Activated naive CD8-positive, alpha-beta T cell treated with anti-CD3 and anti-CD28 coated beads, Interleukin-2, amount 10 ng/mL, durations not matched to agents 7 days and 5 days (primary cell): Measurements from ENCODE around the gene CRELD2. TPM values are rescaled to one million over a fixed set of nuclear protein-coding genes. Genes with fewer than 3 reads are reported as not detected.

ENCODE experiments used
- ATAC-seq: fragments of 150-1000 bp; cut with Tn5 transposase; one replicate; pipeline ENCODE4 v1.10.0; 2021; ENCODE audit warnings: low read depth, moderate library complexity
- POLR2A ChIA-PET: fragments of 350-600 bp; sonication (Branson Sonifier 250); formaldehyde crosslinking; loops from one replicate; lab custom pipeline; 2021; ENCODE audit warnings: antibody characterized with exemption; lab: Charles Lee
- DNase-seq: peaks from one replicate; pipeline ENCODE4 v3.0.0; 2021
- H3K27ac Mint-ChIP-seq: one replicate; pipeline ENCODE4 v1.8.0; 2022; ENCODE audit warnings: mild to moderate bottlenecking, mixed read lengths
- H3K27me3 Mint-ChIP-seq: one replicate; pipeline ENCODE4 v1.8.0; 2022; ENCODE audit warnings: mild to moderate bottlenecking, moderate library complexity, mixed read lengths
- H3K36me3 Mint-ChIP-seq: one replicate; pipeline ENCODE4 v1.8.0; 2021; ENCODE audit warnings: mild to moderate bottlenecking, mixed read lengths
- H3K4me1 Mint-ChIP-seq: one replicate; pipeline ENCODE4 v1.8.0; 2021; ENCODE audit warnings: mixed read lengths
- H3K4me3 Mint-ChIP-seq: one replicate; pipeline ENCODE4 v1.8.0; 2022; ENCODE audit warnings: mild to moderate bottlenecking, moderate library complexity, mixed read lengths
- H3K9me3 Mint-ChIP-seq: one replicate; pipeline ENCODE4 v1.8.0; 2021; ENCODE audit warnings: mixed read lengths
- total RNA-seq, 2 experiments: library from RNA; stranded (reverse); gene quantifications; one replicate each; pipeline ENCODE4 v1.2.3, GENCODE V29; 2021

Gene CRELD2
- total RNA-seq, 2 experiments from 2014 or later, result 40.3 to 41.0 TPM

DNA sequence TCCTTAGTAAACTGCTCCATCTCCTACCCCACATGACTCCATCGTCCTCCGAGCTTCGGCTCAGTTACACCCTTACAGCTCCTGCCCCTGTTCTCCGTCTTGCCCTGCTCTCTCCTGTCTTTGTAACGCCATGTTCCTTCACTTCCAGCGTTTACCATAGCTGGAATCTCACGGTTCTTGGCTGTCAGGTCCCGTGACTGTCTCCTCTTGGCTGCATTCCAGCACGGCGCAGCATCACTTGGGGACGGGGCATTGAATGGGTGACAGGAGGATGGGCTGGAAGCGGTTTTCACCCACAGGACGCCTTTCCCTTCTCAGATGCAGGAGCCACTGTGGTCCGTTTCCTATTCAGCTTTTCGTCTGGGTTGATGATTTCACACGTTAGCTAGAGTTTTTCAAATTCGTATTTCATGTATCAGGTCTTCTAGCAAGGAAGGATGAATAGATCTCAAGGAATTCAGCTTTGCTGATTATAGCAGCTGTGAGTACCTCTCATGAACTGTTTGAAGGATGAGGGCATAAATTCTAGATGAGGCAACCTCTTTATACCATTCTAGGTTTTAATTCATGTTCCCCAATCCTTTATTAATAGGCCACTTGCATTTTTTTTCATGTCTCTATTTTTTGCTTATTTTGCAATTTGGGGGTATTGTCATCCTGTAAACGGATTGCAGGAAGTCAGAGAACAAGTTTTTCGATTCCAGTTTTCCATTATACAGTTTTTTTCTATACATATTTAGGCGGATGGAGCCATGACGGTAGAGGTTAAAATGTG lies 35.7 kb upstream of the CRELD2 start:
- DNase-seq, result no peak
- Mint-ChIP-seq H3K4me1 (peaks cover 20% of the 10 kb centered on the region), H3K9me3 (no peaks in the 10 kb centered on the region), H3K4me3 (no peak overlapping the region), H3K27ac (no peak overlapping the region), H3K36me3 (peaks cover 34% of the 10 kb centered on the region), H3K27me3 (no peaks in the 10 kb centered on the region)
- ATAC-seq, result no peak
- POLR2A ChIA-PET, result no interaction called here

GRCh38 chr22:49883294-49883640 lies 35.2 kb upstream of the CRELD2 start:
- ATAC-seq (no peak), DNase-seq (no peak)
- H3K27ac Mint-ChIP-seq, result no peak overlapping the region
- no peaks in the 10 kb centered on the region for H3K27me3 Mint-ChIP-seq
- peaks cover 19% of the 10 kb centered on the region for H3K4me1 Mint-ChIP-seq
- H3K4me3 Mint-ChIP-seq, result no peak overlapping the region
- no peaks in the 10 kb centered on the region for H3K9me3 Mint-ChIP-seq
- POLR2A ChIA-PET, result no interaction called here
- peaks cover 36% of the 10 kb centered on the region for H3K36me3 Mint-ChIP-seq

- POLR2A ChIA-PET, result no interaction called here
- Mint-ChIP-seq H3K27me3 (no peaks in the 10 kb centered on the region), H3K36me3 (peaks cover 39% of the 10 kb centered on the region), H3K27ac (no peak overlapping the region), H3K9me3 (no peaks in the 10 kb centered on the region), H3K4me1 (peaks cover 18% of the 10 kb centered on the region), H3K4me3 (no peak overlapping the region)
- ATAC-seq (no peak), DNase-seq (no peak)
These were observed 34.4 kb upstream of the CRELD2 start for GRCh38 chr22:49884075-49884474.

GRCh38 chr22:49884503-49885260 lies 33.8 kb upstream of the CRELD2 start:
- H3K9me3 Mint-ChIP-seq, result no peaks in the 10 kb centered on the region
- H3K27me3 Mint-ChIP-seq, result no peaks in the 10 kb centered on the region
- H3K4me1 Mint-ChIP-seq, result peaks cover 17% of the 10 kb centered on the region
- DNase-seq (no peak), ATAC-seq (no peak)
- H3K4me3 Mint-ChIP-seq, result no peak overlapping the region
- POLR2A ChIA-PET, result no interaction called here
- H3K36me3 Mint-ChIP-seq, result peaks cover 45% of the 10 kb centered on the region
- no peak overlapping the region for H3K27ac Mint-ChIP-seq

GRCh38 chr22:49885281-49885680 lies 33.2 kb upstream of the CRELD2 start:
- peaks cover 4% of the 10 kb centered on the region for H3K9me3 Mint-ChIP-seq
- POLR2A ChIA-PET, result no interaction called here
- no peak overlapping the region for H3K27ac Mint-ChIP-seq
- H3K4me3 Mint-ChIP-seq, result no peak overlapping the region
- DNase-seq (no peak), ATAC-seq (no peak)
- peaks cover 47% of the 10 kb centered on the region for H3K36me3 Mint-ChIP-seq
- no peaks in the 10 kb centered on the region for H3K27me3 Mint-ChIP-seq
- H3K4me1 Mint-ChIP-seq, result peaks cover 12% of the 10 kb centered on the region

DNA sequence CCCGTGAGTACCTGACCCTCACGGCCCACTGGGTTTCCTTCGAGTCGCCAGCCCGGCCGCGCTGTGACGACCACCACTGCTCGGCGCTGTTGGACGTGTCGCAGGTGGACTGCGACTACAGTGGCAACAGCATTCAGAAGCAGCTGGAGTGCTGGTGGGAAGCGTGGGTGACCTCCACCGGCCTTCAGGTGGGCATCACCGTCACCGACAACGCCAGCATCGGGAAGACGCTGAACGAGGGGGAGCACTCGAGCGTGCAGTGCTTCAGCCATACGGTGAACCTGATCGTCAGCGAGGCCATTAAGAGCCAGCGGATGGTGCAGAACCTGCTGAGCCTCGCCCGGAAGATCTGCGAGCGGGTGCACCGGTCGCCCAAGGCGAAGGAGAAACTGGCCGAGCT lies 32.6 kb upstream of the CRELD2 start:
- H3K9me3 Mint-ChIP-seq, result peaks cover 4% of the 10 kb centered on the region
- no peaks in the 10 kb centered on the region for H3K27me3 Mint-ChIP-seq
- H3K36me3 Mint-ChIP-seq, result peaks cover 53% of the 10 kb centered on the region
- H3K27ac Mint-ChIP-seq, result no peak overlapping the region
- H3K4me3 Mint-ChIP-seq, result no peak overlapping the region
- peaks cover 7% of the 10 kb centered on the region for H3K4me1 Mint-ChIP-seq
- POLR2A ChIA-PET, result no interaction called here
- DNase-seq (no peak), ATAC-seq (no peak)

DNA sequence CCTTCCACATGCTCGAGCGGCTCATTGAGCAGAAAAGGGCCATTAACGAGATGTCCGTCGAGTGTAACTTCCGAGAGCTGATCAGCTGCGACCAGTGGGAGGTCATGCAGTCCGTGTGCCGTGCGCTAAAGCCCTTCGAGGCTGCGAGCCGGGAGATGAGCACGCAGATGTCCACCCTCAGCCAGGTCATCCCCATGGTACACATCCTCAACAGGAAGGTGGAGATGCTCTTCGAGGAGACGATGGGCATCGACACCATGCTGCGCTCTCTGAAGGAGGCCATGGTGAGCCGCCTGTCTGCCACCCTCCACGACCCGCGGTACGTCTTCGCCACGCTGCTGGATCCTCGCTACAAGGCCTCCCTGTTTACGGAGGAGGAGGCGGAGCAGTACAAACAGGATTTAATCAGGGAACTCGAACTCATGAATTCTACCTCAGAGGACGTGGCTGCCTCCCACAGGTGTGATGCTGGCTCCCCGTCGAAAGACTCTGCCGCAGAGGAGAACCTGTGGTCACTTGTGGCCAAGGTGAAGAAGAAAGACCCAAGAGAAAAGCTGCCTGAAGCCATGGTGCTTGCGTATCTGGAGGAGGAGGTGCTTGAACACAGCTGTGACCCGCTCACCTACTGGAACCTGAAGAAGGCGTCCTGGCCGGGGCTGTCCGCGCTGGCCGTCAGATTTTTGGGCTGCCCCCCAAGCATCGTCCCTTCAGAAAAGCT lies 31.9 kb upstream of the CRELD2 start:
- POLR2A ChIA-PET, result no interaction called here
- DNase-seq (no peak), ATAC-seq (no peak)
- H3K9me3 Mint-ChIP-seq, result peaks cover 7% of the 10 kb centered on the region
- no peak overlapping the region for H3K4me3 Mint-ChIP-seq
- no peaks in the 10 kb centered on the region for H3K27me3 Mint-ChIP-seq
- H3K4me1 Mint-ChIP-seq, result peaks cover 5% of the 10 kb centered on the region
- no peak overlapping the region for H3K27ac Mint-ChIP-seq
- H3K36me3 Mint-ChIP-seq, result peaks cover 59% of the 10 kb centered on the region

DNA sequence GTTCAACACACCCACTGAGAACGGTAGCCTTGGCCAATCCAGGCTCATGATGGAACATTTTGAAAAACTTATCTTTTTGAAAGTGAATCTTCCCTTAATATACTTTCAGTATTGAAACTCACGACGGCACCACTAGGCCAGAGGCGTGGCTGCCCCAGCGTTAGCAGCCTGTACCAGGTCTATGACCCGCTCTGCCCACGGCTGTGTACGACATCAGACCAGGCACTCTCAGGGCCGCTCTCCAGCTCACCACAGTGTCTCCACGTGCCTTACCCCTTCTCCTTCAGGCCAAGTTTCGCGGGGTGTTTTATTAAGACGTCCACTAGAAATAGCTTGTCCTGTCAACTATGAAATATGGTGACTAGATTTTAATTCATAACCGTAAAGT lies 31.4 kb upstream of the CRELD2 start:
- POLR2A ChIA-PET, result no interaction called here
- DNase-seq (no peak), ATAC-seq (no peak)
- Mint-ChIP-seq H3K36me3 (peaks cover 63% of the 10 kb centered on the region), H3K27me3 (no peaks in the 10 kb centered on the region), H3K27ac (no peak overlapping the region), H3K9me3 (peaks cover 7% of the 10 kb centered on the region), H3K4me1 (peaks cover 2% of the 10 kb centered on the region), H3K4me3 (no peak overlapping the region)

- Mint-ChIP-seq H3K9me3 (peaks cover 7% of the 10 kb centered on the region), H3K27me3 (no peaks in the 10 kb centered on the region), H3K36me3 (peaks cover 66% of the 10 kb centered on the region), H3K4me1 (no peaks in the 10 kb centered on the region), H3K4me3 (no peak overlapping the region), H3K27ac (no peak overlapping the region)
- DNase-seq (no peak), ATAC-seq (no peak)
- POLR2A ChIA-PET, result no interaction called here
These were observed 30.7 kb upstream of the CRELD2 start for GRCh38 chr22:49887702-49888101.

DNA sequence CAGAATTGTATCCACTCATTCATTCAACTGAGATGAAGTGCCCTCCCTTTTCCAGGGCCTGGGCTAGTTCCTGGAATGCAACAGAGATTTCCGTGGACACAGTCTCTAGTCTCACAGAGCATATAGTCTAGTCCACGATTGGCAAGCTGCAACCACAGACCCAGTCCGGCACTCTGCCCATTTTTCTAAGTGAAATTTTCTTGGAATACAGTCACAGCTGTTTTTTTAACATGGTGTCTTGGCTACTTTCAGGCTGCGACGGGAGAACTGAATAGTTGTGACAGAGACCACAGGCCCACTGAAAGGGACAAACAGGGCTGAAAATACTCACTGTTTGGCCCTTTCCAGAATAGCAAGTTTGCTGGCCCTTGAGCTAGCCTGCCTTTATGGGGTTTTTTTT lies 29.4 kb upstream of the CRELD2 start:
- ATAC-seq (no peak), DNase-seq (no peak)
- POLR2A ChIA-PET, result no interaction called here
- Mint-ChIP-seq H3K27me3 (no peaks in the 10 kb centered on the region), H3K27ac (no peak overlapping the region), H3K4me1 (no peaks in the 10 kb centered on the region), H3K9me3 (peaks cover 7% of the 10 kb centered on the region), H3K4me3 (no peak overlapping the region), H3K36me3 (peaks cover 75% of the 10 kb centered on the region)

DNA sequence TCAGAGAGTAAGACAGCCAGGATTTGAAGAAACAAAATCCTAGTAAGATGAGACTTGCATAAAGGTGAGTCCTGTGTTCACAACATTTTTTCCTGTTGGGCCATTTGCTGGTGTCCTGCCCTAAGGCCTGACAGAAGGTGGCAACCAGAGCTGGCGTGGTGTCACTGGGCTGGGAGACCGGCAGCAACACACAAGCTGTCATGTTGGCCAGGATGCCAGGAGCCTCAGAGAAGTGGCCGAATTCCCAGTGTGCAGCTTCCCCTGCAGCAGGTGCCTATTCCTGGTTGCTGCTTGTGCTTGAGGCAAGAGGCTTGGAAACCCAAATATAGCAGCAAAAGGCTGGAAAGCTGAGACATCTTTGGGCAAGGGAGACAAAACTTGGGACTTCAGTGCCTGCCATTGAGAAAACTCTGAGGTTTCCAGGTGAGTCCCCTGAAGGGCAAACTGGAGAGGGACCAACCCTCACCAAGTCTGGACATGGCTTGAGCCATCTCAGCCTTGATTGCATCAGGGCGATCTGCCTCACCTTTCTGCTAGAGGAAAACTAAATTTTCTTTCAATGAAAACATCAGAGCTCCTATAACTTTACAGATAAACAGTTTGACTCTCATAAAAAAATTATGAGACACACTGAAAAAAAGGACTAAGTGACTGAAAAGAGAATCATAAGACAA lies 26.1 kb upstream of the CRELD2 start:
- Mint-ChIP-seq H3K36me3 (peaks cover 71% of the 10 kb centered on the region), H3K27me3 (no peaks in the 10 kb centered on the region), H3K4me3 (no peak overlapping the region), H3K4me1 (no peaks in the 10 kb centered on the region), H3K9me3 (peaks cover 10% of the 10 kb centered on the region), H3K27ac (no peak overlapping the region)
- no peak for ATAC-seq
- peak; percentile 7 for DNase-seq
- POLR2A ChIA-PET, result no interaction called here

DNA sequence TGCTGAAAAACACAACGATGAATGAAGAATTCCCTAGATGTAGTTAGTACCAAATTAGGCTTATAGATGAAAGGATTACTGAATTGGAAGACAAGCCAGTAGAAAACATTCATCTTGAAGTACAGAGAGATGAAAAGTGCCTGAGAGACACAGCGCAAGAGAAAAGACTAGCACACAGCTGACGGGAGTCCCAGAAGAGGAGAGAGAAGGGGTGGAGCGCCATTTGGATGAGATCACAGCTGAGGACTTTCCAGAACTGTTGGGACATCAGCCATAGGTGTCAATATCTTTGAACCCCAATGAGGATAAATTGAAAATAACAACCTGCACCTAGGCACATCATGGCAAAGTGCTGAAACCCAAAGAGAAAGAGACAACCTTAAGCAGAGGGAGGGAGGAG lies 25.4 kb upstream of the CRELD2 start:
- POLR2A ChIA-PET, result interaction anchor here (1.0 kb wide), 1 partner anchor 38 kb away, joined by 3 read pairs; no protein-coding TSS in a partner anchor
- no peak for ATAC-seq
- no peak for DNase-seq

DNA sequence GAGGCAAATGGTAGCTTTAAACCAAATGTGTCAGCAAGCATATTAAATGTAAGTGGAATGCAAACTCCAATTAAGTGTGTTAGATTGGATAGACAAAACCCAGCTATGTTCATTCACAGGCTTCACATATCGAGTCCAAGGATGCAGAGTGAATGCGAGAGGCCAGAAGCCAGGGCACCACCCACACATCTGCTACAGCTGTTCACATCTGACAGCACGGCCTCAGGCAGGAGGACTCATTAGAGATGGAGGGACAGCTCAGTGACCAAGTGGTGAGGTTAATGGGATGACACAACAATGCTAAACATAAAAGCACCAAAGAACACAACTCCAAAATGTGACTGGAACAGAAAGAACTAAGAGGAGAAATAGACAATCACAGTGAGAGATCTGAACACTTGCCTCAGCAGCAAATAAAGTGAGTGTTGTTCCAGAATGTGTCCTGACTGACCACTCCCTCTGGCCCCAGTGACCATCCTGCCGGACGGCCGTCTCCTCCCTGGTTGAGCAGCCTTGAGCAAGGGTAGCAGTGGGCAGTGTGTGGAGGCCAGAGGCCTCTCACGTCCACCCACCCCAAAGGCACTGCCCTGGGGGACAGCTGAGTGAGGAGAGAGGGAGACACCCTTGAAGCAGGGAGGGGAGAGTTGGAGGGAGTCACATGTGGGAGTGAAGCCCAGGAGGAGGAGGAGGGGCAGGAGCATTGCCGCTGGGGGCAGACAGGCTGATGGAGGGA lies 23.9 kb upstream of the CRELD2 start:
- POLR2A ChIA-PET, result no interaction called here
- DNase-seq (peak; percentile 26), ATAC-seq (no peak)
- Mint-ChIP-seq H3K4me3 (no peak overlapping the region), H3K4me1 (no peaks in the 10 kb centered on the region), H3K27me3 (no peaks in the 10 kb centered on the region), H3K9me3 (peaks cover 10% of the 10 kb centered on the region), H3K27ac (no peak overlapping the region), H3K36me3 (peaks cover 65% of the 10 kb centered on the region)

More for the DNA sequence above, 25.4 kb upstream of the CRELD2 start:
- Mint-ChIP-seq H3K4me3 (no peak overlapping the region), H3K4me1 (no peaks in the 10 kb centered on the region), H3K27me3 (no peaks in the 10 kb centered on the region), H3K36me3 (peaks cover 70% of the 10 kb centered on the region), H3K9me3 (peaks cover 10% of the 10 kb centered on the region), H3K27ac (no peak overlapping the region)
